GM19467 (cell line): ENCODE results near the gene ARMC7.
A peak's percentile ranks its signal among the peaks of the same experiment; 100 is the strongest.
"Not testable (repeated sequence)": the region's sequence is repeated elsewhere in the genome, so short reads cannot be mapped to it uniquely, and the experiment has no call there.

ENCODE experiments used
- ATAC-seq: cut with Tn5 transposase; IDR thresholded peaks from one replicate; pipeline ENCODE4 v1.9.1; 2021; ENCODE audit warnings: mild to moderate bottlenecking, moderate library complexity; ENCODE audit not compliant: unreplicated experiment

Gene ARMC7

GRCh38 chr17:75109407-75110233, at the start of gene ARMC7:
TSS of gene ARMC7 (plus strand) at chr17:75109969. CDS start at chr17:75110289, 320 bp downstream.
- peak; percentile 52 for ATAC-seq

- ATAC-seq, result no peak
Observed at GRCh38 chr17:75060434-75061054, 49.2 kb upstream of the ARMC7 start.

GRCh38 chr17:75061055-75061438, 48.7 kb upstream of the ARMC7 start:
- no peak for ATAC-seq

- no peak for ATAC-seq
Observed at GRCh38 chr17:75061618-75062017, 48.2 kb upstream of the ARMC7 start.

- ATAC-seq, result no peak
Observed at GRCh38 chr17:75063201-75063600, 46.6 kb upstream of the ARMC7 start.

GRCh38 chr17:75063626-75064025, 46.1 kb upstream of the ARMC7 start:
- no peak for ATAC-seq

GRCh38 chr17:75064040-75064439, 45.7 kb upstream of the ARMC7 start:
- ATAC-seq, result no peak

- no peak for ATAC-seq
Observed at GRCh38 chr17:75064460-75064859, 45.3 kb upstream of the ARMC7 start.

- ATAC-seq, result no peak
Observed at GRCh38 chr17:75064867-75065561, 44.8 kb upstream of the ARMC7 start.

GRCh38 chr17:75065562-75066151, 44.1 kb upstream of the ARMC7 start:
- ATAC-seq, result no peak

- ATAC-seq, result no peak
Observed at GRCh38 chr17:75067856-75068255, 41.9 kb upstream of the ARMC7 start.

- no peak for ATAC-seq
Observed at GRCh38 chr17:75068750-75069149, 41.0 kb upstream of the ARMC7 start.

GRCh38 chr17:75069783-75070182, 40.0 kb upstream of the ARMC7 start:
- ATAC-seq, result no peak

GRCh38 chr17:75071478-75072271, 38.1 kb upstream of the ARMC7 start:
- ATAC-seq, result not testable (repeated sequence)

GRCh38 chr17:75072909-75073308, 36.9 kb upstream of the ARMC7 start:
- not testable (repeated sequence) for ATAC-seq

GRCh38 chr17:75073618-75074047, 36.1 kb upstream of the ARMC7 start:
- ATAC-seq, result no peak

- ATAC-seq, result no peak
Observed at GRCh38 chr17:75074532-75074931, 35.2 kb upstream of the ARMC7 start.

- no peak for ATAC-seq
Observed at GRCh38 chr17:75075597-75076336, 34.0 kb upstream of the ARMC7 start.

GRCh38 chr17:75077072-75077495, 32.7 kb upstream of the ARMC7 start:
- ATAC-seq, result no peak
